Subcutaneous adipose tissue (tissue), 4 donors: ENCODE measurements around the gene PCBP3. TPM values are rescaled to one million over a fixed set of nuclear protein-coding genes. Genes with fewer than 3 reads are reported as not detected.

Source experiments
- CTCF ChIP-seq: fragments of 450-650 bp; IDR thresholded peaks from one replicate; pipeline ENCODE4 v1.5.1; 2016; ENCODE audit warnings: low read depth, mild to moderate bottlenecking, control low read depth, antibody characterized with exemption, moderate library complexity
- total RNA-seq, 4 donors: library from RNA; depleted of rRNA; stranded (reverse); fragments of >200 nt; gene quantifications; one replicate each; pipeline ENCODE4 v1.1.0, GENCODE V29; 2016

PCBP3 gene
- total RNA-seq, 4 donors from 2014 or later, result 3.4 to 11.0 (median 5.7) TPM

GRCh38 chr21:45898028-45898350 lies 254.5 kb downstream of the PCBP3 start:
- no peak for TF ChIP-seq CTCF

- TF ChIP-seq CTCF, result no peak
Measured at GRCh38 chr21:45898781-45899180, 255.3 kb downstream of the PCBP3 start.

- no peak for TF ChIP-seq CTCF
Measured at GRCh38 chr21:45899317-45900033, 255.9 kb downstream of the PCBP3 start.

- no peak for TF ChIP-seq CTCF
Measured at GRCh38 chr21:45900034-45900868, 256.7 kb downstream of the PCBP3 start.

- no peak for TF ChIP-seq CTCF
Measured at GRCh38 chr21:45901061-45901690, 257.7 kb downstream of the PCBP3 start.

- no peak for TF ChIP-seq CTCF
Measured at GRCh38 chr21:45902292-45902995, 258.9 kb downstream of the PCBP3 start.
